Kidney (tissue), 14 donors: Measurements from ENCODE around the gene MYO9B. TPM values are rescaled to one million over a fixed set of nuclear protein-coding genes. Genes with fewer than 3 reads are reported as not detected.

ENCODE experiments used
- DNase-seq, 5 donors: peaks; one replicate each; pipeline ENCODE4 v3.0.0-alpha.2; 2013 to 2020
- FAIRE-seq: peaks from 2 replicates; lab custom pipeline; 2012; peaks lifted over from hg19 to GRCh38; lab: Jason Lieb, UNC
- H3K27ac ChIP-seq, 2 donors: one replicate each; pipeline ENCODE4 v1.7.0; 2013; ENCODE audit warnings: low read depth in 2 of 2, low read length in 2 of 2, inconsistent platforms in 1 of 2
- H3K27me3 ChIP-seq: one replicate; pipeline ENCODE4 v1.7.1; 2013; ENCODE audit warnings: low read length, inconsistent platforms; ENCODE audit not compliant: control insufficient read depth, insufficient read depth
- H3K36me3 ChIP-seq, 3 donors: one replicate each; pipeline versions ENCODE4 v1.7.0 to v1.7.1; 2013; ENCODE audit warnings: low read length in 3 of 3, control low read depth in 1 of 3, inconsistent platforms in 1 of 3; ENCODE audit not compliant: insufficient read depth in 3 of 3, control insufficient read depth in 2 of 3
- H3K4me1 ChIP-seq, 3 donors: one replicate each; pipeline versions ENCODE4 v1.7.0 to v1.7.1; 2013; ENCODE audit warnings: low read length in 3 of 3, inconsistent platforms in 1 of 3, low read depth in 1 of 3; ENCODE audit not compliant: control insufficient read depth in 2 of 3, insufficient read depth in 2 of 3
- H3K4me3 ChIP-seq, 3 donors: one replicate each; pipeline versions ENCODE4 v1.7.0 to v1.8.1; 2013; ENCODE audit warnings: low read length in 3 of 3, control low read depth in 1 of 3, inconsistent platforms in 1 of 3
- H3K9ac ChIP-seq, 3 donors: one replicate each; pipeline versions ENCODE4 v1.7.0 to v1.7.1; 2013; ENCODE audit warnings: low read length in 3 of 3, control low read depth in 1 of 3, inconsistent platforms in 1 of 3
- H3K9me3 ChIP-seq, 3 donors: one replicate each; pipeline versions ENCODE4 v1.7.0 to v1.7.1; 2013; ENCODE audit warnings: low read length in 3 of 3, control low read depth in 1 of 3, inconsistent platforms in 1 of 3; ENCODE audit not compliant: control insufficient read depth in 2 of 3, insufficient read depth in 1 of 3
- CTCF ChIP-seq: IDR thresholded peaks from 3 replicates; pipeline ENCODE4 v1.5.1; 2012; ENCODE audit warnings: mild to moderate bottlenecking, moderate library complexity, borderline replicate concordance; ENCODE audit not compliant: insufficient read depth; ENCODE audit errors: extremely low read depth
- intact Hi-C: fragments of 100-400 bp; cut with DNase I; formaldehyde crosslinking; loops from one replicate; pipeline ENCODE4 v1.11.1; 2022
- polyA plus RNA-seq: library from polyadenylated mRNA; stranded (reverse); fragments of 350-450 nt; fragmentation: Illumina TruSeq; extraction: RNeasy Lipid Tissue Mini Kit (QIAGEN cat#74804); gene quantifications from one replicate; pipeline ENCODE4 v1.2.3, GENCODE V29; 2014; ENCODE audit warnings: low read depth, low replicate concordance; ENCODE audit not compliant: insufficient read depth
- total RNA-seq: library from RNA; stranded (reverse); fragmentation: NEBNext Ultra II Directional; extraction: Animal tissue kit (Norgen Biotek cat#: 25700); gene quantifications from one replicate; pipeline ENCODE4 v1.2.1, GENCODE V29; 2021
- donor health status: control.
- donor health status: control.
- donor health status: control.
- donor health status: control.
- donor health status: control.
- donor health status: DM: yes; HTN: yes; CAD: no.
- donor health status: Normal renal cell carcinoma (clear cell type).

Gene MYO9B
- total and polyA plus RNA-seq, 2 donors from 2014 or later = 14.7 to 68.1 TPM

DNA sequence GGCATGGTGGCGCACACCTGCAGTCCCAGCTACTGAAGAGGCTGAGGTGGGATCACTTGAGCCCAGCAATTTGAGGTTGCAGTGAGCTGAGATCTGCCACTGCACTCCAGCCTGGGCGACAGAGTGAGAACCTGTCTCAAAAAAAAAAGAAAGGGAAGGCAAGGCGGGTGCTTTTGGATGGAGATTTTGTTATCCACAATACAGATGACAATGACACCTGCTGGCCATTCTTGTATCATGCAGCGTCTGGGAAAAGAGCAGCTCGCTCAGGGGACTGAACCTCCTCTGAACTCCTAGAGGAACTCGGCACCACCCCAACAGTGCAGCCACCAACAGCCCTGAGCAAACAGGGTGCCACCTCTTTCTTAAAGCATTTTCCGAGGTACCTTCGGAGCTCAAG is 23.1 kb upstream of the MYO9B start:
- FAIRE-seq (no peak), DNase-seq (peak in 3 of 5 donors; percentile 54 to 71 (median 63))
- Histone ChIP-seq H3K27ac (no peak overlapping the region), H3K27me3 (no peaks in the 10 kb centered on the region), H3K9ac (no peak overlapping the region), H3K36me3 (peaks cover 0 to 5% (median 4%) of the 10 kb centered on the region in 3 donors), H3K9me3 (peaks cover 0 to under 1% (median 0%) of the 10 kb centered on the region in 3 donors), H3K4me1 (no peaks in the 10 kb centered on the region), H3K4me3 (no peak overlapping the region)
- TF ChIP-seq CTCF = peak; percentile 52
- intact Hi-C loops = loop anchor here (5.0 kb wide), 1 partner anchor 280 kb away; no protein-coding TSS in a partner anchor

DNA sequence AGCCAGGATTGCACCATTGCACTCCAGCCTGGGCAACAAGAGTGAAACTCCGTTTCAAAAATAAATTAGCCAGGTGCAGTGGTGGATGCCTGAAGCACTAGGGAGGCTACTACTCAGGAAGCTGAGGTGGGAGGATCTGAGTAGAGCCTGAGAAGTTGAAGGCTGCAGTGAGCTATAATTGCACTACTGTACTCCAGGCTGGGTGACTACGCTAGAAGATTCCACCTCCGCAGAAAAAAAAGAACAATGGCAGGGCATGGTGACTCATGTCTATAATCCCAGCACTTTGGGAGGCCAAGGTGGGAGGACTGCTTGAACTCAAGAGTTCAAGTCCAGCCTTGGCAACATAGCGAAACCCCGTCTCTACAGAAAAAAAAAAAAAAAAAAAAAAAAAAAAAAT is 20.8 kb upstream of the MYO9B start:
- H3K27me3 ChIP-seq = no peaks in the 10 kb centered on the region
- H3K4me3 ChIP-seq = no peak overlapping the region
- no peak overlapping the region for H3K27ac ChIP-seq
- no peak for TF ChIP-seq CTCF
- peaks cover 11 to 26% (median 12%) of the 10 kb centered on the region in 3 donors for H3K36me3 ChIP-seq
- no peak overlapping the region for H3K9ac ChIP-seq
- no peak for DNase-seq
- no peak for FAIRE-seq
- intact Hi-C loops = loop anchor here (5.0 kb wide), 1 partner anchor 282 kb away; no protein-coding TSS in a partner anchor
- H3K9me3 ChIP-seq = peaks cover 0 to 19% (median 0%) of the 10 kb centered on the region in 3 donors
- no peaks in the 10 kb centered on the region for H3K4me1 ChIP-seq

DNA sequence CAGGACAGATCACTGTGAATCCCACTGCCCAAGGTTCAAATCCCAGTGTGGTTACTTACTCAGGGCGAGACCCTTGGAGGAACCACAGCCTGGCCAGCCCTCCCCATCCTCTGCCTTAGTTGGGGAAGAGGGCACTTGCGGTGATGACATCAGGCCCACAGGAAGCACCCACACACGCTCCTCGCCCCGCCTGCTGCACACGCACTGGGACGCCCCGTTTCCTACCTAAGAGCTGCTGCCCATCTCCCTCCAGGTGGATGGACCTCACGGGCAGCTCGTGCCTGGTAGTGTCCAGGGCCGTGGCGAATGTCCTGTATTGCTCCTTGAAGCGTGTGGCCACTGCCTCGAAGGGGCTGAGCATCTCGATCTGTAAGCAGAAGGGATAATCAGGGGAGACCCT is 19.9 kb upstream of the MYO9B start:
- Histone ChIP-seq H3K4me1 (no peaks in the 10 kb centered on the region), H3K27ac (no peak overlapping the region), H3K4me3 (no peak overlapping the region), H3K9ac (no peak overlapping the region), H3K36me3 (peaks cover 11 to 26% (median 13%) of the 10 kb centered on the region in 3 donors), H3K27me3 (no peaks in the 10 kb centered on the region), H3K9me3 (peaks cover 0 to 19% (median 0%) of the 10 kb centered on the region in 3 donors)
- FAIRE-seq (no peak), DNase-seq (no peak)
- intact Hi-C loops = no loop called here
- TF ChIP-seq CTCF = no peak

DNA sequence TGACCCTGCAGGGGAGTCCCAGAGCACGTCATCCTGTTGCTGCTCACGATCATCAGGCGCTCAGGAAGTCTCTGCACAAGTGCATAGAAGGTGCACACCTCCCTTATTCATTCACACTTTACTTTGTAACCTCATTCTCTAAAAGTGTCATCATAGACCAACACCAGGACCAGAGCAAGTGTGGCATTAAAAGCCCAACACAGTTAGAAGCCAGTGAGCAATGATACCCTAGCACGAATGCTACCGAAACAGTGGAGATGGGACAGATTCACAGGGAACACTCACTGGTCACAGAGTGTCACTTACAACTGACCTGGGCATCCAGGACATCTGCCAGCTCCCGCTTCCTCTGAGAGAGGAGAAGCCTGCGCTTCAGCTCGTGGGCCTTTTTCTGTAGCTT is 17.3 kb upstream of the MYO9B start:
- no peak overlapping the region for H3K9ac ChIP-seq
- no peak for FAIRE-seq
- no peaks in the 10 kb centered on the region for H3K4me1 ChIP-seq
- H3K4me3 ChIP-seq = no peak overlapping the region
- no peak for TF ChIP-seq CTCF
- H3K36me3 ChIP-seq = peaks cover 7 to 21% (median 13%) of the 10 kb centered on the region in 3 donors
- H3K27me3 ChIP-seq = no peaks in the 10 kb centered on the region
- H3K9me3 ChIP-seq = peaks cover 0 to 19% (median 0%) of the 10 kb centered on the region in 3 donors
- no peak overlapping the region for H3K27ac ChIP-seq
- peak in 1 of 5 donors; percentile 23 for DNase-seq
- intact Hi-C loops = no loop called here
